K562 (cell line): Measurements from ENCODE around the gene HSPB2.

ENCODE experiments used
- BHLHE40 ChIP-seq: IDR thresholded peaks from 2 replicates; pipeline ENCODE4 v1.6.1; 2011; ENCODE audit warnings: low read length, improper control_type of control experiment
- EZH2 ChIP-seq: IDR thresholded peaks from 2 replicates; pipeline ENCODE4 v1.6.1; 2012; ENCODE audit warnings: low read depth, mild to moderate bottlenecking, inconsistent platforms, low read length, borderline replicate concordance
- JUN ChIP-seq, 2 experiments: sonication (generic) in 1 of 2; formaldehyde crosslinking in 1 of 2; IDR thresholded peaks; 2 replicates each; pipeline versions ENCODE4 v1.6.1 to v1.8.0; 2012 to 2022; ENCODE audit warnings: borderline replicate concordance in 2 of 2, mild to moderate bottlenecking in 2 of 2, improper control_type of control experiment in 1 of 2, low read depth in 1 of 2, low read length in 1 of 2, missing genetic modification reagents in 1 of 2
- SIN3B ChIP-seq: fragments of 450-650 bp; IDR thresholded peaks from 2 replicates; pipeline ENCODE4 v1.6.1; 2017; ENCODE audit warnings: low read depth, mild to moderate bottlenecking, moderate library complexity
- SPI1 ChIP-seq: IDR thresholded peaks from 2 replicates; pipeline ENCODE4 v1.6.1; 2011; ENCODE audit warnings: low read depth, low read length, control low read depth, borderline replicate concordance
- TAF7 ChIP-seq: fragments of 450-650 bp; IDR thresholded peaks from 2 replicates; pipeline ENCODE4 v1.6.1; 2016; ENCODE audit warnings: missing genetic modification characterization, missing compliant biosample characterization
- YY1 ChIP-seq, 3 experiments: IDR thresholded peaks; 2 replicates each; pipeline ENCODE4 v1.6.1; 2011; ENCODE audit warnings: low read length in 2 of 3, mild to moderate bottlenecking in 2 of 3, moderate library complexity in 2 of 3, borderline replicate concordance in 1 of 3, control low read depth in 1 of 3, low read depth in 1 of 3; ENCODE audit not compliant: insufficient read depth in 3 of 3, insufficient replicate concordance in 2 of 3, control insufficient read depth in 1 of 3, insufficient read length in 1 of 3; ENCODE audit errors: extremely low read depth in 1 of 3
- ZBTB5 ChIP-seq: fragments of 450-650 bp; IDR thresholded peaks from 2 replicates; pipeline ENCODE4 v1.6.1; 2017; ENCODE audit warnings: antibody characterized with exemption
- ZNF133 ChIP-seq: fragments of 250-450 bp; sonication (Bioruptor Pico); IDR thresholded peaks from 2 replicates; pipeline ENCODE4 v1.4.0; 2020; ENCODE audit warnings: mild to moderate bottlenecking
- ZNF224 ChIP-seq: sonication (generic); formaldehyde crosslinking; IDR thresholded peaks from 2 replicates; pipeline ENCODE4 v1.8.0; 2022; ENCODE audit warnings: mild to moderate bottlenecking, missing genetic modification reagents
- ZSCAN29 ChIP-seq: fragments of 450-650 bp; IDR thresholded peaks from 2 replicates; pipeline ENCODE4 v1.6.1; 2017
- TF ChIP-seq, protein P1 (sequence below), 3 experiments: IDR thresholded peaks in 2 of 3; conservative IDR thresholded peaks in 1 of 3; 2 replicates each; pipeline ENCODE4 v1.5.1; 2011 to 2012; ENCODE audit warnings: low read length in 3 of 3, mild to moderate bottlenecking in 3 of 3, control low read depth in 2 of 3, improper control_type of control experiment in 1 of 3, inconsistent platforms in 1 of 3, low read depth in 1 of 3, mixed read lengths in 1 of 3, moderate library complexity in 1 of 3; ENCODE audit not compliant: insufficient read depth in 2 of 3

DNA sequence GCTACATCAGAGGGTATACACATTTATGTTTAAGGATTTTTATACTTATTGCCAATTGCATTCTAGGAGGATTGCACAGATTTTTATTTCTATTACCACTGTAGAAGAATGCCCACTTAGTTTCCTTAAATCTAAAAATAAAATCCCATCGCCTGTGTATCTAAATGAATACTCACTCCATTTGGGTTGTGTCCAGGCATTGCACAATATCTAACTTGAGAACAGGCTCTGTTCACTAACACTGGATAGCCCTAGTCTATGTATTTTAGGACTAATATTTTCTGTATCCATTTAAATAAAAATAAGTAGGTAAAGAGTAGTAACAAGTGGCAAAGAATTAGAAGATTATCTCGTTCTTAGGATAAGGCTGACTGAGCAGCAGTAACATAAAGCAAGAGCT is 10.3 kb downstream of the HSPB2 start:
- TF ChIP-seq ZNF133 (CRISPR knock-in tag) = no peak
- TF ChIP-seq, protein P1, sequence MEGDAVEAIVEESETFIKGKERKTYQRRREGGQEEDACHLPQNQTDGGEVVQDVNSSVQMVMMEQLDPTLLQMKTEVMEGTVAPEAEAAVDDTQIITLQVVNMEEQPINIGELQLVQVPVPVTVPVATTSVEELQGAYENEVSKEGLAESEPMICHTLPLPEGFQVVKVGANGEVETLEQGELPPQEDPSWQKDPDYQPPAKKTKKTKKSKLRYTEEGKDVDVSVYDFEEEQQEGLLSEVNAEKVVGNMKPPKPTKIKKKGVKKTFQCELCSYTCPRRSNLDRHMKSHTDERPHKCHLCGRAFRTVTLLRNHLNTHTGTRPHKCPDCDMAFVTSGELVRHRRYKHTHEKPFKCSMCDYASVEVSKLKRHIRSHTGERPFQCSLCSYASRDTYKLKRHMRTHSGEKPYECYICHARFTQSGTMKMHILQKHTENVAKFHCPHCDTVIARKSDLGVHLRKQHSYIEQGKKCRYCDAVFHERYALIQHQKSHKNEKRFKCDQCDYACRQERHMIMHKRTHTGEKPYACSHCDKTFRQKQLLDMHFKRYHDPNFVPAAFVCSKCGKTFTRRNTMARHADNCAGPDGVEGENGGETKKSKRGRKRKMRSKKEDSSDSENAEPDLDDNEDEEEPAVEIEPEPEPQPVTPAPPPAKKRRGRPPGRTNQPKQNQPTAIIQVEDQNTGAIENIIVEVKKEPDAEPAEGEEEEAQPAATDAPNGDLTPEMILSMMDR (IDR thresholded peaks at IDR 0.05 in 2 of 3, conservative IDR thresholded peaks at IDR 0.05 in 1 of 3; ENCODE audit: insufficient read depth in 2 of 3, low read depth in 1 of 3, low read length in 3 of 3) = no peak
- TF ChIP-seq YY1 (IDR thresholded peaks at IDR 0.05; ENCODE audit: borderline replicate concordance in 1 of 3, control insufficient read depth in 1 of 3, extremely low read depth in 1 of 3, insufficient read depth in 3 of 3, insufficient read length in 1 of 3, insufficient replicate concordance in 2 of 3, low read depth in 1 of 3, low read length in 2 of 3) = no peak
- TF ChIP-seq EZH2 = no peak
- no peak for TF ChIP-seq JUN (IDR thresholded peaks at IDR 0.05; ENCODE audit: borderline replicate concordance, low read depth, low read length)
- TF ChIP-seq JUN (CRISPR knock-in tag; IDR thresholded peaks at IDR 0.05; ENCODE audit: borderline replicate concordance) = no peak
- TF ChIP-seq ZSCAN29 = no peak
- TF ChIP-seq ZNF224 (CRISPR knock-in tag) = no peak
- no peak for TF ChIP-seq ZBTB5
- TF ChIP-seq SPI1 = no peak
- no peak for TF ChIP-seq SIN3B
- TF ChIP-seq TAF7 (tag) = no peak
- TF ChIP-seq BHLHE40 = no peak
